A204.1 (cell line): Measurements from ENCODE around the gene SLC25A53.
A peak's percentile ranks its signal among the peaks of the same experiment; 100 is the strongest.

Experiments
- FAIRE-seq: peaks from 2 replicates; lab custom pipeline; 2012; peaks lifted over from hg19 to GRCh38; lab: Jason Lieb, UNC

Gene SLC25A53, protein sequence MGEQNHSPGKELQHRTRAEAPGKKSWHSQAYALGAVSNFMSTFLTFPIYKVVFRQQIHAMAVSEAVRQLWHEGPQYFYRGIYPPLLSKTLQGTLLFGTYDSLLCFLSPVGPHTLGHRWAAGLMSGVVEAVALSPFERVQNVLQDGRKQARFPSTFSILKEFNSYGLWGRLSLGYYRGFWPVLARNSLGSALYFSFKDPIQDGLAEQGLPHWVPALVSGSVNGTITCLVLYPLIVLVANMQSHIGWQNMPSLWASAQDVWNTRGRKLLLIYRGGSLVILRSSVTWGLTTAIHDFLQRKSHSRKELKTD

GRCh38 chrX:104156630-104157529 is at the start of gene SLC25A53:
TSS of gene SLC25A53 (minus strand) at chrX:104157009. CDS start at chrX:104105257, 51,752 bp downstream.
- no peak for FAIRE-seq

DNA sequence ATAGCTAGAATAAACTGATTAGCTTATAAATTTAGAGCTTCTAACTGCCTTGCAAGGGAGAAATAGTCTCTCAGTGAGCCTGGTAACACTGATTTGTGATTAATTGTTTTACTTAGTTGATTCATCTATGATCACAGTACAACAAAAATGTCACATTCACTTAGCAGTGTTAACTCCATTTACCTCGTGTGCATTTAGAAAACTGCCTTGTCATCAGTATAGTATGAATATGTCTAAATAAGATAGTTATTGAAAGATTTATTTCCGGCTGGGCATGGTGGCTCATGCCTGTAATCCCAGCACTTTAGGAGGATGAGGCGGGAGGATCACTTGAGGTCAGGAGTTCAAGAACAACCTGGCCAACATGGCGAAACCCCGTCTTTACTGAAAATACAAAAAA is 48.7 kb upstream of the SLC25A53 start:
- FAIRE-seq, result no peak

DNA sequence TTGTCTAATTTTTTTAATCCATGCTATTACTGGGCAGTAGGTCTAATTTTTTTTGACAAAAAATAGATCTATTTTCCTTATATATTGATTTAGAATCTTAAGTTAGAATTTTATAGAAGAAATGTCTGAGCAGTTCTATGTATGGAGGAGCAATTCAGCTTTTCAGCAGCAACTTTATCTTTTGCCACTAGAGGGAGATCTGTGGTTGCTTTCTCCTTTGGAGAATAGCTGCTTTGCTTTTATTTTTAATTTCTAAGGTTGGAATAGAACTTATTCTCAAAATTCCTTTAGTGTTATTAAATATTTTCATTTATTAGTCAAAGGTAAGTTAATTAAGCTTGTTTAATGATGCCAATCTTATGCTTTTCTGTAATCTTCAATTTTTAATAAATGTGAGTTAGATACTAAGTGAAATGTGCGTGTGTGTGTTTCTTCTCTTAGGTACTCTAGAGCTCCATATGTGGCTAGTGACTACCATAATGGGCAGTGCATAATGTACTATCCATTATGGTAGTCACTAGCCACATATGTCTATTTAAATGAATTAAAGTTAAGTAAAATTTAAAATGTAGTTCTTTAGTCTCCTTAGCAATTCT is 38.8 kb upstream of the SLC25A53 start:
- FAIRE-seq, result peak; percentile 98

DNA sequence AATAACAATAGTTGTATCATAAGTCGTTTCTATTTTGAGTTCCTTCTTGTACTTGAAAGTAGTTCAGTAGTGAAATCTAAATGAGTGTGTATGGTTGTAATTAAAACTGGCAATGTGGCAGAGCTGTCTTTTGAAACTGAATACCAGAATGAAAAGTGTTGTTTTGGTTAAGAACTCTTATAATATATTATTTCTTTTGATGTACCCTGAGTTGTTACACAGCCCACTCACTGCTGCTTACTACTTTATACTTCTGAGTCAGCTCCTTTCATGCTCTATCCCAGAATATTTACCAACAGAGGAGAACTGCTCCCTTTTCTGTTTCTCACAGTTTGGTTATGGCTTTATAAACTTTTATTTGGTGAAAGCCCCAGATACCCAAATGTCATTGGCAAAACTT is 38.2 kb upstream of the SLC25A53 start:
- no peak for FAIRE-seq

DNA sequence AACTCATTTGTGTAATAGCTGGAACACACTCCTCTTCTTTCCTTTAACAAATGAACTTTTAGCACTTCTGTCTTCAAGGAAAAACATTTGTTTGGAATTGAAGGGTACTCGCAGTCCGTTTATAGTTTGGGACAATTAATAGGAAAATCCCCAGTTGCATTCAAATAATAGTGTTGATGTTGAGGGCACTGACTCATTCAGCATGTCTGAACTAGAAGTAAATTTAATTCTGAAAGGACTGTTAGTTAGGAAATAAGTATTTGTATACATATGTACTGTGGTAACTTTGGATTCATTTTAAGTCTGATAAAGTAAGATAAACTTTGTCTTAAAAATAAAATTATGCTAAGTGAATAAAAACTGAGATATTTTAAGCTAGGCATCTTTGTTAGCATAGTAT is 36.7 kb upstream of the SLC25A53 start:
- FAIRE-seq, result no peak

DNA sequence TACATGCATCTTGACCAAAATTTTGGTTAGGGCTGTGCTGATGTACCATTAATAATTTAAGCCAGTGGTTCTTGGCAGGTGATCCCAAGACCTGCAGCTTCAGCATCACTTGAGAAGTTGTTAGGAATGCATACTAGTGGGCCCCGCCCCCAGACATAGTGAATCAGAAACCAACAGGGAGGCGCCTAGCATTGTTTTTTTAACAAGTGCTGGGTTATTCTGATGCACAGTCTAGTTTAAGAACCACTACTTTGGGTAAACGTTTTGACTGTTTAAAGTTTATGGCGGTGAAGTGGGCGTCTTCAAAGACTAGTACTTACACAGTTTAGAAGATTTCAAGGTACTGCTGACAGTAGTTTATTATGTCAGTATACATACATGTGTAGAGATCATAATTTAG is 33.0 kb upstream of the SLC25A53 start:
- FAIRE-seq, result no peak

GRCh38 chrX:104187931-104188330 is 31.1 kb upstream of the SLC25A53 start:
- no peak for FAIRE-seq

GRCh38 chrX:104183685-104184084 is 26.9 kb upstream of the SLC25A53 start:
- FAIRE-seq, result no peak

- no peak for FAIRE-seq
Measured at GRCh38 chrX:104173841-104174240, 17.0 kb upstream of the SLC25A53 start.

DNA sequence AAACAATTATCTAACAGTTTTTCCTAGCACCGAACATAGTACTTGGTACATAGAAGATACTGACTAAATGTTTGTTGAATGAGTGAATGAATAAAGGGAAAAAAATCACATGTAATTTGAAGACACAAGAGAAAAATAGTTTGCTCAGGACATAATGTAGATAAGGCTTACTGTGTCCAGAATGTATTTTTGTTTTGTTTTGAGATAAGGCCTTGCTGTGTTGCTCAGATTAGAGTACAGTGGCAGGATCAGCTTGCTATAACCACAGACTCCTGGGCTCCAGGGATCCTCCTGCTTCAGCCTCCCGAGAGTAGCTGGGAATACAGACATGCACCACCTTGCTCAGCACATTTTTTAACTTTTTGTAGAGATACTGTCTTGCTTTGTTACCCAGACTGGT is 16.0 kb upstream of the SLC25A53 start:
- FAIRE-seq, result no peak

DNA sequence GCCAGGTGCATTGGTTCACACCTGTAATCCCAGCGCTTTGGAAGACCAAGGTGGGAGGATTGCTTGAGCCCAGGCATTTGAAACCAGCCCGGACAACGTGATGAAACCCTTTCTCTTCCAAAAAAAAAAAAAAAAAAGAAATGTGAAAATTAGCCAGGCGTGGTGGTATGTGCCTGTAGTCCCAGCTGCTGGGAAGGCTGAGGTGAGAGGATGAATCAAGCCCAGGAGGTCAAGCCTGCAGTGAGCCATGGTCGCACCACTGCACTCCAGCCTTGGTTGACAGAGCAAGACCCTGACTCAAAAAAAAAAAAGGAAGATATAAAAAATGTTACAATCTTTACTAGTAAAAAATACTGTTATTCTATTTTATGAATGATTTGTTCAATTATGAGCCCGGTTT is 15.3 kb upstream of the SLC25A53 start:
- no peak for FAIRE-seq

- FAIRE-seq, result no peak
Measured at GRCh38 chrX:104168127-104168526, 11.3 kb upstream of the SLC25A53 start.

DNA sequence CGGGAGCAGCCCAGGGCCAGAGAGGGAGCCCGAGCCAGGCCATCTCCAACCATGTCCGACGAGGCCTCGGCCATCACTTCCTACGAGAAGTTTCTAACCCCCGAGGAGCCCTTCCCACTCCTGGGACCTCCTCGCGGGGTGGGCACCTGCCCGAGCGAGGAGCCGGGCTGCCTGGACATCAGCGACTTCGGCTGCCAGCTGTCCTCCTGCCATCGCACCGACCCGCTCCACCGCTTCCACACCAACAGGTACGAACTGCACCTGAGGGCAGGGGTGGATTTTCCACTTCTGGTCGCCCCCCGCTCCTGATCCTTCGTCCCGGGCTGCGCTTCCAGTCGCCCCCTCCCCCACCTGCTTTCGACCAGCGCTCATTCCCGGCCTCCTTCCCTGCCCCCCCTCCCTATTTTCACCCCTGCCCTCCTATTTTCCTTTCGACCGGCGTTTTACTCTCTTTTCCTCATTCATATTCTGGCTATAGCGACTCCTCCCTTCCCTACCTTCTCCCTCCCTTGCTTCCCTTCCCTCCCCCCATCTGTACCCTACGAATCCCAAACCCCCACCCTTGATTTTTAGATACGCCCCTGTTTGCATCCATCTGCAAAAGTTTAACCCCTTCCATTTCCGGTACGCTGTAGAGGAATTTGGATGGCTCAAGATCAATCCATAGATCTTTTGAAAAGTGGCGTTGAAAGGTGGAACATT is 10.1 kb upstream of the SLC25A53 start:
- no peak for FAIRE-seq

DNA sequence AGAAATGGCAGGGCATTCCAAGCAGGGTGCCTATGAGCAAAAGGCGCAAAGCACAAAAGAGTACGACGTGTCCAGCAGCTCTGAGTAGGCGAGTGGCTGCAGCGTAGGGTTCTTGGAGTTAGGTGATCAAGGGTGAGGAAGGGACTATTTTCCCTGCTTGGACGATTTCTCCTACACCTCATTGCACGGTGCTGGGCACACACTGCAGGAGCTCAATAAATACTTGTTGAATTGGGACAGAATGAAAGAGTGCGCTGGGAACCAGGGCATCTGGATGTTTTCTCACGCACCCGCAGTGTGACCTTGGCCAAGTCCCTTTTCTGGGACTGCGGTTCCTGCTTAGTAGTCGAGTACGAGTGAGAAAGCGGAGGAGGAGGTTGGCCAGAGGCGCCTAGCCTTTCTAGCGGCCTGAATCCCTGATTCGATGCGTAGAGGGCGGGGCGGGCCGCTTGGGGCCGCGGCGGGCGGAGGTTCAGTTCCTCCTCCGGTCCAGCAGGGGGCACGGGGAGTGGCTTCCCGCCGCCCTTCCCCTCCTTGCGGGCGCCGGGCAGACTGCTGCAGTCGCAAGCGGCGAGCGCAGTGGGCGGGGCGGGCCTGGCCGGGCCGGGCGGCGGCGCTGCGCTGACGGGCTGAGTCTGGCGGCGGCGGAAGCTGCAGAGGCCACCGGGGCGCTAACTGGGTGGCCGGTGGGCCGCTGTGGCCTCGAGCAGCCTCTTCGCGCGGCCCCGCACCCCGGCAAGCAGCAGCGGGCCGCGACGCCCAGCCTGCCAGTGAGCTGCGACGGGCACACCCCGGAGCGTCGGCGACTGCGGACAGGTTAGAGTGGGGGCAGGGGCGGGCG is 9.3 kb upstream of the SLC25A53 start, which contains the start of gene FAM199X:
Gene FAM199X (plus strand): TSS at position 560 of the 841 bp plus-strand sequence. CDS start 333 bp downstream, outside the sequence.
- FAIRE-seq, result no peak

DNA sequence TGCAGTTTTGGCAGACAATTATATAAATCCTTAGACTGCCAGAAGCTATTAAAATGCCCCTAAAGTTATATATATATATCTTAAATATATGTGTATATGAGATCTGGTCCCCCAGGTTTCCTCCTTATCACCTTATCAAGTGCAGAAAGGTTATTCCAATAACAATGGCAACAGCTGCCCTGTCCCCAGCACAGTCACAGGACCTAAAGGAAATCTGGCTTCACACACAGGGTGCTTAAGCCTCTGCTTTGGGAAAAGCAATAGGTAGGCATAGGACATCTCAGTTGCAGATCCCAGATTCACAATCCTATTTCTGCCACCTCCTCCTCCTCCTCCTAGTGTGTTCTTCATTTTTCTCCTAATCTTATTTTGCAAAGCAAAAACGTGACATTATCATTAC is 5.8 kb downstream of the SLC25A53 start:
- FAIRE-seq, result no peak

- no peak for FAIRE-seq
Measured at GRCh38 chrX:104141087-104141760, 15.6 kb downstream of the SLC25A53 start.

GRCh38 chrX:104137496-104137895 is 19.3 kb downstream of the SLC25A53 start:
- no peak for FAIRE-seq

GRCh38 chrX:104136241-104137019 is 20.4 kb downstream of the SLC25A53 start:
- FAIRE-seq, result peak; percentile 86

DNA sequence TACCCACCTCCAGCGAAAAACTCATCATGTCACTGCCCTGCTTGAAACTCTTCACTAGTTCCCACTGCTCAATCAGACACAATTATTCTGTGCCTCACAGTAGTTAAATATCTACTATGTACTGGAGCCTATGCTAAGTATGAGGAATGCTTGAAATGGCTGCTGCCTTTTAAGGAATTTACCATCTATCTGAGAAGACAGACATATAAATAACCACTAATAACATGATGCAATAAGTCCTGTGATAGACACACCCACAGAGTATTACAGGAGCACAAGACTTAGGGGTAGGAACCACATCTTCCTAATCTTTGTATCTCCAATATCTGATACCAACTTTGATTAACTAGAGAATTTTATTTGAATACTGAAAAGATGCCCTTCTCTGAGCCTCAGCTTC is 21.1 kb downstream of the SLC25A53 start:
- no peak for FAIRE-seq
